ENCODE results near the gene RAB8B.
"Not testable (repeated sequence)": the region's sequence is repeated elsewhere in the genome, so short reads cannot be mapped to it uniquely, and the experiment has no call there.

The RAB8B gene

DNA sequence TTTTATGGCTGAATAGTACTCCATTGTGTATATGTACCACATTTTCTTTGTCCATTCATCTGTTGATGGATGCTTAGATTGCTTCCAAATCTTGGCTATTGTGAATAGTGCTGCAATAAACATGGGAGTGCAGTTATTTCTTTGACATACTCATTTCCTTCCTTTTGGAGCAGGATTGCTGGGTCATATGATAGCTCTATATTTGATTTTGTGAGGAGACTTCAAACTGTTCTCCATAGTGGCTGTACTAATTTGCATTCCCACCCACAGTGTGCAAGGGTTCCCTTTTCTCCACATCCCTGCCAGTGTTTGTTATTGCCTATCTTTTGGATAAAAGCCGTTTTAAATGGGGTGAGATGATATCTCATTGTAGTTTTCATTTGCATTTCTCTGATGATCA, 47.7 kb downstream of the RAB8B start:
- not testable (repeated sequence) for DNase-seq (ENCODE audit: low read depth in 2 of 2)

DNA sequence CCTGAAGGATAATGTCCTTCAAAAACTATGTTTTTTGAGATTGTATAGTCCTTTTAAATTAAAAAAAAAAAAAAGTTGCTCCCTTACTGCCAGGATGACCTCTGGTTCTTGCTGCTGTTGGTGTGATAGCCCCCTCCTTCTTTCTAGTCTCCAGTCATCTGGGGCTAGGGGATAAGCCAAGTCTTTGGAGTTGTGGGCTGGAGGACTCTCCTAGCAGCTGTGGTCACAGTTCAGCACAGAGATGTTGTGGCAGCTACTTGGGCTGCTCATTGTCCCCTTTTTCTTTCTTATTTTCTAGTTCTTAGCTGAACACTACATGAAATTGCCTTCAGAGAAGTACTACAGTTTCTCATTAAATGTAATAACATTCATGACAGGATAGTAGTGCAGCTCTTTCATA, 48.8 kb downstream of the RAB8B start:
- DNase-seq (ENCODE audit: low read depth in 2 of 2), result no peak

DNA sequence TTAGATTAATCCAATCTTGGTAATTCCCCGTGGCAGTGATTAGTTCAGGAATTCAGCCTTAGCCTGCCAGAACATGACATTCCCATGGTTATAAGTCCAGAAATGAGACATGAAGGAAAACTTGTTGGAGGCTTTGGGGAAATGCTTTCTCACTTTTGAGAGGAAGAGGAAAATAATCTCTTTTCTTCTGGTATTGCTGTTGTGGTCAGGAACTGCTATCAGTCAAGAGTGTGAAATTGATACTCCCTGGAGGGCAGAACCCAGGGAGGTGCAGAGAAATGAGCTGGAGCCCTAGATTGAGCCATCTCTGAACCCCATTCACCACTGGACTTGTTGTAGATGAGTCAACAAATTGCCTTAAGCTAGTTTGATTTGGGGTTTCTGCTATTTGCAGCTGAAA, 49.4 kb downstream of the RAB8B start:
- no peak for DNase-seq (ENCODE audit: low read depth in 2 of 2)

- DNase-seq (ENCODE audit: low read depth in 2 of 2), result no peak
Measured at GRCh38 chr15:63240109-63240508, 50.7 kb downstream of the RAB8B start.

DNA sequence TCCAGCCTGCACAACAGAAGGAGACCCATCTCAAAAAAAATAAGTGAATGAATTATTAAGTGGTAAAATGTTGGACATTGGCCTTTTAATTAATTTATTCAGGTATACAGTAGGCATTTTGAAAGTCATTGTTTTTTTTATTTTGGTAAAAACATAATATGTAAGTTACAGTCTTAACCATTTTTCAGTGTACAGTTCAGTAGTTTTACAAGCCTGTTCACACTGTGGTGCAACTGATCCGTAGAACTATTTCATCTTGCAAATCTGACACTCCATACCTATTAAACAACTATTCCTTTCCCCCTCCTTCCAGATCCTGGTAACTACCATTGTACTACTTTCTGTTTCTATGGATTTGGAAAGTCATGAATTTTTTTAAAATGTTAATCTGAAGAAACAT, 51.9 kb downstream of the RAB8B start:
- no peak for DNase-seq (ENCODE audit: low read depth in 2 of 2)

GRCh38 chr15:63243101-63243500, 53.7 kb downstream of the RAB8B start:
- no peak for DNase-seq (ENCODE audit: low read depth in 2 of 2)

- DNase-seq (ENCODE audit: low read depth in 2 of 2), result no peak
Measured at GRCh38 chr15:63243776-63244175, 54.4 kb downstream of the RAB8B start.

- no peak for DNase-seq (ENCODE audit: low read depth in 2 of 2)
Measured at GRCh38 chr15:63244399-63244798, 55.0 kb downstream of the RAB8B start.

DNA sequence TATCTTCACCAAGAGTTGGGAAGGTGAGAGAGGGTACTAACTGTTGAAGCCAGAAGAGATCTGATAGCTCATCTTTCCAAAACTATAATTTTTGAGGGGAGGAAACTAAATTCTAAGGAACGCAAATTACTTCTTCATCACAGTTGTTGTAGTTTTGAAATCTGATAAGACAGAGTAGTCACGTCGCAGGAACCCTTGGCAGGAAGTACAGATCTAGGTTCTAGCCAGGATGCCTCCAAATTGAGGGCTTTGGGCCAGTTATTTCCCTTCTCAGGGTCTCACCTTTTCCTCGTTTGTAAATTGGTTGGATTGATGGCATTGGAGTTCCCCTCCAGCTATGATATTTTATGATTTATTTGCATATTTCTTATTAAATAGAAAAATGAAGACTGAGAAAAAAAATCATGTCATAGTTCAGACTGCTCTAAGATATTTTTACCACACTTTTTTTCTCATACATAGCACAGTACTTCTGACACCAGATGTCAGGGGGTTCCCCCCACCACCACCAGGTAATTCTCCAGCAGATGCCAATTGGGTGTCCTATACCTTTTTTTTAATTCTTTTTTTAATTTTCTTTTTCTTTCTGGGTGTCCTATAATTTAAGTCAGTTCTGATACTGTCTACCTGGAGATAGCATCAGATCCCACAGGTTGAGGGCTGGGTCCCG, 55.7 kb downstream of the RAB8B start:
- no peak for DNase-seq (ENCODE audit: low read depth in 2 of 2)

- DNase-seq (ENCODE audit: low read depth in 2 of 2), result no peak
Measured at GRCh38 chr15:63246691-63247469, 57.5 kb downstream of the RAB8B start.

GRCh38 chr15:63250312-63250965, 61.0 kb downstream of the RAB8B start:
- DNase-seq (ENCODE audit: low read depth in 2 of 2), result no peak

- no peak for DNase-seq (ENCODE audit: low read depth in 2 of 2)
Measured at GRCh38 chr15:63251701-63252100, 62.3 kb downstream of the RAB8B start.

DNA sequence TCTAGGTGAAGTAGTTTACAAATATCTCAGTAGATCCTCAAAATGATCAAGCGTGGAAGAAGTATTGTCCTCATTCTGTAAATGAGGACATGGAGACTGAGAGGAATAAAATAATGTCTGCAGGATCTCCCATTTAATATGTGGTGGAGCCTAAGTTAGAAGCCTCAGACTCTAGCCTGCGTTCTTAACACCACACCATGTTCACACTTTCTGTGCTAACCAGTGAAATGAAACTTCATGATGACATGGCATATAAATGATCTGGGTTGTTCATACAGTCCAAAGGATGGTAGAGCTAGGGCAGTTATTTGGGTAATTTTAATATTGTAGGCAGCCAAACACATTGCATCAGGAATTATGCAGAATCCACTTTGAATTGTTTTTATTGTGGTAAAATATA, 62.9 kb downstream of the RAB8B start:
- DNase-seq (ENCODE audit: low read depth in 2 of 2), result no peak

- no peak for DNase-seq (ENCODE audit: low read depth in 2 of 2)
Measured at GRCh38 chr15:63254991-63255390, 65.6 kb downstream of the RAB8B start.

DNA sequence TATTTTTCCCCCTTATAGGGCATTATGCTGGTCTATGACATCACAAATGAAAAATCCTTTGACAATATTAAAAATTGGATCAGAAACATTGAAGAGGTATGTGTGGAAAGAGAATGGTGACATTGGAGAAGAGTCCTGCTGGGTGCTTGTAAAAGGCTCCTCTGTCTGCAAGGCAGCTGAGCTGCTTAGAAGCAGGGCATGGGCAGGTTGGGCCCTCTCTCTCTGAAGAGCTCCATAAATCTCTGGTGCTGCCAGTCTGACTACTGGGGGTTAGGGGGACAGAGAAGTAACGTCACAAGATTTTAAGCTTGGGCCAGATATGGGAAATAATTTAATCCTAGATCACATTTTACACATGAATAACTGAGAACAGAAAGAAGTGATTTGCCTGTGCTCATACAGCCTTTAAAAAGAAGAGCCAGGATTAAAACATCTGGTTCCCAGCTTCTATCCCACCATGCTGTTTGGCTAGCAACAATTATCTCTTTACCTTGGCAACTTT, 66.1 kb downstream of the RAB8B start:
- DNase-seq (ENCODE audit: low read depth in 2 of 2), result no peak

DNA sequence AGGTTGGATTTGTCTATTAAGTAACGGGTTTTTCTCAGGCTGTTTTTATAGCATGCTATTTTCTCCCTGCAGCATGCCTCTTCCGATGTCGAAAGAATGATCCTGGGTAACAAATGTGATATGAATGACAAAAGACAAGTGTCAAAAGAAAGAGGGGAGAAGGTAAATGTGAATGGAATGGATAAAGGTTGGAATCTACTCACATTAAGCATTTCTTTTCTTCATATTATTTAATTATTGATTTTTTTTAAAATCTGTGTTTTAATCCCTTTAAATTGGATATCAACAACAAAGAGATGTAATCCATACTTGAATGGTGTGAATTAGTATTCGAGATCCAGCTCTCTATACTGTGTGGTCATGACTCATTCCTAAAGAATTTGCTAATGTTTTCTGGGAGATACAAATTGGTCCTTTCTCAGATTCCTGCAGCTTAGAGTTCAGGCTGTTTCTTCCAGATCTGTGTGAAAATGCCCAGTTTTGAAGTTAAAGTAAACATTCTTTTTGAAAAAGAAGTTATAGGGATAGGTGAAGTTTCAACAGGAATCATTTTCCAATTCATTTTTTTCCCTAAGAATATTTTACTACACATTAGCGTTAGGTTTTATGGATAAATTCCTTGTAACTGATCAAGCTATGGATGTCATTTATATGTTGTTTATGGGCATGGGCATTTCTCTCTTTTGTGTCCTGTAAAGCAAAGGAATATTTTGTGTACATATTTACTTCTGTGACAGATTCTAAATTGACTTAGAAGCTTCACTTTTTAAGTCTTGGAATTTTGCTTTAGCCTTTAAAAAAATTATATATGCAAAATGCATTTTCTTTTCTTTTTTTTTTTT, 67.2 kb downstream of the RAB8B start:
- no peak for DNase-seq (ENCODE audit: low read depth in 2 of 2)

GRCh38 chr15:63258658-63259057, 69.3 kb downstream of the RAB8B start:
- no peak for DNase-seq (ENCODE audit: low read depth in 2 of 2)

DNA sequence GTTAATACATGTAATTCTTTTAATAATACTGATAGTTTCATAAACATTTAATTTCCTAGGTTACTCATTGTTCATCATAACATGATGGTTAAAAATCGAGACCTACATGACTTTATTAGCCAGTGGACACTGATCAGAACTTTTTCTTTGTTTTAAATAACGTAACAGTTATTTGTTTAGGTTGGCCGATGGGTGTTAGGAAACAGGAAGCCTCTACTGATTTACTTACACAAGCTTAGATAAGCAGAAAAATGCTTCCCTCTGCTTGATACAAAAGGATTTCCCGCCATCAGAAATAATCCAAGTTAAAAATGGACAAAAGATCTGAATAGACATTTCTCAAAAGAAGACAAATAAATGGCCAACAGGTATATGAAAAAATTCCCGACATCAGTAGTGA, 71.4 kb downstream of the RAB8B start:
- no peak for DNase-seq (ENCODE audit: low read depth in 2 of 2)

DNA sequence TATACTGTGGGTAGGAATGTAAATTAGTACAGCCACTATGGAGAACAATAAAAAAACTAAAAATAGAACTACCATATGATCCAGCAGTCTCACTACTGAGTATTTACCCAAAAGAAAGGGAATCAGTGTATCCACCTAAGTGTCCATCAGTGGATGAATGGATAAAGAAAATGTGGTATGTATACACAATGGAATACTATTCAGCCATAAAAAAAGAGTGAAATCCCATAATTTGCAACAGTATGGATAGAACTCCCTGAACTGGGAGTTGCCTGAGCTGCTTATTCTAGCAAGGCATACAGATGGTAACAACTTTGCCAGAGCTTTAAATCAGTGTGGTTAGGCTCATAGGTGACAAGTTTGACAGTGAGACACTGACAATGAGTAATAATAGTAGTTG, 71.9 kb downstream of the RAB8B start:
- DNase-seq (ENCODE audit: low read depth in 2 of 2), result no peak

DNA sequence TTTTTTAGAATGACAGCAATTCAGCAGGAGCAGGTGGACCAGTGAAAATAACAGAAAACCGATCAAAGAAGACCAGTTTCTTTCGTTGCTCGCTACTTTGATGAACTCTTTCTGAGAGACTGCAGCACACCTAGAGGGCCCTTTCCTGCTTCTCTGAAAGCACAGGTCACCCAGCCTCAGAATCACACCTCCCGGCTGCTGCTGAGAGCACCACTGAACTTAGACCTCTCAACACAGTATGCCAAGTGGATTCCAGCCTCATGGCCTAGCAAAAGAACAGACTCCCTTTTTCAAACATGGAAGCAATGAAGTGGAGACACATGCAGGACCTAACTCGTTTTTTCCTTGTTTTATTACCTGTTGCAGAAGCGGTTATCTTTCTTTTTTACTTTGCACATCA, 74.1 kb downstream of the RAB8B start:
- DNase-seq (ENCODE audit: low read depth in 2 of 2), result no peak

GRCh38 chr15:63264688-63265293, 75.4 kb downstream of the RAB8B start:
- no peak for DNase-seq (ENCODE audit: low read depth in 2 of 2)

Data from stimulated activated CD4-positive, alpha-beta T cell treated with anti-CD3 and anti-CD28 coated beads, Interleukin-15, amount 100 ng/mL, for 48 hours (primary cell).